ENCODE data around the gene HPS1.

Gene HPS1

DNA sequence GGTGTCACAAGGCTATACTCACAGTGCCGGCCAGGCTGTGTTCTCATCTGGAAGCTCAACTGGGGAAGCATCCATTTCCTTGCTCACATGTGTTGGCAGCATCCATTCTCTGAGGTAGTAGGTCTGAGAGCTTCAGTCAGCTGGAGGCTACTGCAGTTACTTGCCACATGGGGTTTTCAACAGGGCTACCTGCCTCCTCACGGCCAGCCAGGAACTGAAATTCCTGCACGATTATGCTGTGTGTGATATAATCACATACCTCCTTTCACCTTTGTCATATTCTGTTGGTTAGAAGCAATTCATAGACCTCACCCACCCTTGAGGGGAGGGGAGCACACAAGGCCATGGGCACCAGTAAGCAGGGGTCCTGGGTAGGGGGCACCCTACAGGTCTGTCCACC lies 69.2 kb downstream of the HPS1 start:
- WGBS (ENCODE audit: extremely low coverage, insufficient coverage, insufficient read length): no CpG with 5 or more reads among the region's 3 CpGs
- no peak overlapping the region for H2BK12ac ChIP-seq (ENCODE audit: low read length)
- H4K12ac ChIP-seq (ENCODE audit: low read depth, low read length): no peak overlapping the region
- no peak overlapping the region for H3K14ac ChIP-seq (ENCODE audit: low read length)
- no peak overlapping the region for H2BK5ac ChIP-seq (ENCODE audit: low read depth, low read length, poor library complexity)
- H4K91ac ChIP-seq (ENCODE audit: low read depth, low read length): no peak overlapping the region
- no peaks in the 10 kb centered on the region for H3K36me3 ChIP-seq (ENCODE audit: control insufficient read depth in 1 of 2, insufficient read depth in 2 of 2, low read length in 2 of 2)
- no peak overlapping the region for H3K18ac ChIP-seq (ENCODE audit: low read length)
- H3K4me3 ChIP-seq (ENCODE audit: low read depth, low read length): no peak overlapping the region
- H3K79me2 ChIP-seq (ENCODE audit: control insufficient read depth, insufficient read depth, low read length, poor library complexity): no peaks in the 10 kb centered on the region
- H2BK120ac ChIP-seq (ENCODE audit: insufficient read depth, low read length, poor library complexity): no peak overlapping the region
- no peak overlapping the region for H3K4me2 ChIP-seq (ENCODE audit: low read length)
- DNase-seq: peak; percentile 52 to 75
- H3K4ac ChIP-seq (ENCODE audit: low read depth, low read length): no peak overlapping the region
- H3K9me3 ChIP-seq (ENCODE audit: insufficient read depth, low read depth, low read length): peaks cover 4% of the 10 kb centered on the region
- H3K27ac ChIP-seq (ENCODE audit: low read depth, low read length): no peak overlapping the region
- H3K9ac ChIP-seq (ENCODE audit: low read length): no peak overlapping the region
- peaks cover 28 to 32% of the 10 kb centered on the region in 2 experiments for H3K4me1 ChIP-seq (ENCODE audit: control insufficient read depth in 1 of 2, insufficient read depth in 2 of 2, low read length in 2 of 2)
- no peak overlapping the region for H2AK5ac ChIP-seq (ENCODE audit: low read length)
- H3K79me1 ChIP-seq (ENCODE audit: low read length): peaks cover 4% of the 10 kb centered on the region
- H3K27me3 ChIP-seq (ENCODE audit: insufficient read depth, low read length): no peaks in the 10 kb centered on the region
- no peak overlapping the region for H3K23ac ChIP-seq (ENCODE audit: low read length)
- no peak overlapping the region for H4K8ac ChIP-seq (ENCODE audit: low read depth, low read length)
- no peak overlapping the region for H2AFZ ChIP-seq (ENCODE audit: insufficient read depth, low read length, poor library complexity)

DNA sequence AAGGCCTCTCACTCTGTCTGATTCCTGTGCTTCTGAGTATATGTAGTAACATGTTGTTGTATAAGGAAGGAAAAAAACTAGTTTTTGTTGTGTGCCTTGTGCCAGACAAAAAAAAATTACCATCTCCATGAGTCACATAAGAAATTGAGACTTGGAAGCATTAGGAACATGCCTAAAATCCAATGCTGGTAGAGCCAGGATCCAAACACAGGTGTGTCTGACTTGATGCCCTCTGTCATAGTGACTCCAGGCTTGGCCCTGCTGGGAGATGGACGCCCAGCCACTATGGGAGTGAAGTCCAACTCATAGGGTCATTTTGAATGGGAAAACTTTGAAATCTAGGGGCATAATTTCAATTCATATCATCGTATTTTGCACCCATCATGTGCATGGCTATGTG lies 69.7 kb downstream of the HPS1 start:
- WGBS (ENCODE audit: extremely low coverage, insufficient coverage, insufficient read length): no CpG with 5 or more reads among the region's 2 CpGs
- DNase-seq: peak; percentile 66 to 73
- Histone ChIP-seq H3K4me2 (ENCODE audit: low read length) (no peak overlapping the region), H2BK120ac (ENCODE audit: insufficient read depth, low read length, poor library complexity) (no peak overlapping the region), H3K27me3 (ENCODE audit: insufficient read depth, low read length) (no peaks in the 10 kb centered on the region), H3K4me3 (ENCODE audit: low read depth, low read length) (no peak overlapping the region), H2BK5ac (ENCODE audit: low read depth, low read length, poor library complexity) (no peak overlapping the region), H2AFZ (ENCODE audit: insufficient read depth, low read length, poor library complexity) (no peak overlapping the region), H3K4ac (ENCODE audit: low read depth, low read length) (no peak overlapping the region), H3K18ac (ENCODE audit: low read length) (no peak overlapping the region), H2AK5ac (ENCODE audit: low read length) (no peak overlapping the region), H4K12ac (ENCODE audit: low read depth, low read length) (no peak overlapping the region), H3K27ac (ENCODE audit: low read depth, low read length) (no peak overlapping the region), H3K9me3 (ENCODE audit: insufficient read depth, low read depth, low read length) (peaks cover 4% of the 10 kb centered on the region), H4K8ac (ENCODE audit: low read depth, low read length) (no peak overlapping the region), H3K79me1 (ENCODE audit: low read length) (peaks cover 4% of the 10 kb centered on the region), H3K36me3 (ENCODE audit: control insufficient read depth in 1 of 2, insufficient read depth in 2 of 2, low read length in 2 of 2) (no peaks in the 10 kb centered on the region), H3K9ac (ENCODE audit: low read length) (no peak overlapping the region), H3K14ac (ENCODE audit: low read length) (no peak overlapping the region), H3K79me2 (ENCODE audit: control insufficient read depth, insufficient read depth, low read length, poor library complexity) (no peaks in the 10 kb centered on the region), H3K4me1 (ENCODE audit: control insufficient read depth in 1 of 2, insufficient read depth in 2 of 2, low read length in 2 of 2) (peaks cover 28 to 32% of the 10 kb centered on the region in 2 experiments), H3K23ac (ENCODE audit: low read length) (no peak overlapping the region), H2BK12ac (ENCODE audit: low read length) (no peak overlapping the region), H4K91ac (ENCODE audit: low read depth, low read length) (no peak overlapping the region)

DNA sequence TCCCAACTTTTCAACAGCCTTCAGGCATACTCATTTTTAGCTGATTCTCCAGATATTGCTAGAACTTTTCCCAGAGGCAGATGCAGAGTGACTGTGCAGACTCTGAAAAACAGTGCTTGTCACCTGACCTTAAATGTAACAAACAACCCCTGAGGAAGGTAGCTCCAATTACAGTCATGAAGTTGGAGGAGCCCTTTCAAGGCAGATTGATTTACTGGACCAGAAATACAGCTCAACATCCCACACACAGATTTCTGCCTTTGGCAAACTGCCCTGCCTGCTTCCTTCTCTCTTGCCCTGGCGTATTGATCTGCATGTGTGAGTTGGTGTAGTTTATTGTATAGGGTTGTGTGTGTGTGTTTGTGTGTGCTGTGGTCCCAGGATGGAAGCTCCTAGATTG lies 70.2 kb downstream of the HPS1 start:
- Histone ChIP-seq H4K8ac (ENCODE audit: low read depth, low read length) (no peak overlapping the region), H2BK12ac (ENCODE audit: low read length) (no peak overlapping the region), H3K4me3 (ENCODE audit: low read depth, low read length) (no peak overlapping the region), H2BK5ac (ENCODE audit: low read depth, low read length, poor library complexity) (no peak overlapping the region), H3K79me1 (ENCODE audit: low read length) (peaks cover 4% of the 10 kb centered on the region), H3K27ac (ENCODE audit: low read depth, low read length) (no peak overlapping the region), H2AFZ (ENCODE audit: insufficient read depth, low read length, poor library complexity) (no peak overlapping the region), H3K14ac (ENCODE audit: low read length) (no peak overlapping the region), H3K36me3 (ENCODE audit: control insufficient read depth in 1 of 2, insufficient read depth in 2 of 2, low read length in 2 of 2) (no peaks in the 10 kb centered on the region), H4K91ac (ENCODE audit: low read depth, low read length) (no peak overlapping the region), H3K4ac (ENCODE audit: low read depth, low read length) (no peak overlapping the region), H3K79me2 (ENCODE audit: control insufficient read depth, insufficient read depth, low read length, poor library complexity) (no peaks in the 10 kb centered on the region), H3K23ac (ENCODE audit: low read length) (no peak overlapping the region), H3K9me3 (ENCODE audit: insufficient read depth, low read depth, low read length) (peaks cover 4% of the 10 kb centered on the region), H3K4me2 (ENCODE audit: low read length) (no peak overlapping the region), H2AK5ac (ENCODE audit: low read length) (no peak overlapping the region), H3K4me1 (ENCODE audit: control insufficient read depth in 1 of 2, insufficient read depth in 2 of 2, low read length in 2 of 2) (peaks cover 28 to 32% of the 10 kb centered on the region in 2 experiments), H3K27me3 (ENCODE audit: insufficient read depth, low read length) (no peaks in the 10 kb centered on the region), H3K9ac (ENCODE audit: low read length) (no peak overlapping the region), H3K18ac (ENCODE audit: low read length) (no peak overlapping the region), H4K12ac (ENCODE audit: low read depth, low read length) (no peak overlapping the region), H2BK120ac (ENCODE audit: insufficient read depth, low read length, poor library complexity) (no peak overlapping the region)
- WGBS (ENCODE audit: extremely low coverage, insufficient coverage, insufficient read length): no CpG with 5 or more reads among the region's 1 CpG
- DNase-seq: no peak

DNA sequence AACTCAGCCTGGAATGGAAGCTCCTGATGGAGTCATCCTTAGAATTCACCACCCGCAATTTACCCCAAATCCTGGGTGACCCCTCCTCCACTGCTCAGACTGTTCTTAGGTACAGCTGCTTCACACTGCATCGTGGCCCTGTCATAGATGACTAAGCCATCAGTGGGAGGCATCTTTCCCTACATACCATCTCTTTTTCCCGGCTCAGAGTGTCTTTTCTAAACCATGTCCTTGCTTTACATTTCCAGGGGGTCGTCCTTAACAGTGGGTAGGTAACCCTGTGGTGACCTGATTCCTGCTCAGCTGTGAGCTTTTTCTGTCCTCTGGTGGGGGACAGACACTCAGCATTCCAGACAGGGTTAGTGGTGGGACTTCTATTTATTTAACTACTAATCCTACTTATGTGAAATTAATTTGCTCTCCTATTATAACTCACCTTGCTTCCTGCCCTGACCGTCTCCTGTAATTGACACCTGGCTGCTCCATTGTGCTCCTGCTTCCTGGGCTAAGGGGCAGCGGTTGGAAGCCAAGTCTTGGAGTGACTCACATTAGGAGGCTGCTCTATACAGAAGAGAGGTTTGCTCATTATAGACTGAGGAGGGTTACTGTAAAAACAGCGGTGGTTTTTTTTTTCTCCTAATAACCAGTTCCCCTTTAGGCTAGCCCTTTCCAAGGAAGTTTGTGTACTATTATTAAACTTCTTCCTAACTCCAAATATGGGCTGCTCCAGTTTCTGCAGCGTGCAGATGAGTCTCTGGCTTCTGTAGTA lies 72.3 kb downstream of the HPS1 start:
- Histone ChIP-seq H3K14ac (ENCODE audit: low read length) (no peak overlapping the region), H2BK120ac (ENCODE audit: insufficient read depth, low read length, poor library complexity) (no peak overlapping the region), H4K91ac (ENCODE audit: low read depth, low read length) (no peak overlapping the region), H4K8ac (ENCODE audit: low read depth, low read length) (no peak overlapping the region), H3K4me3 (ENCODE audit: low read depth, low read length) (no peak overlapping the region), H3K9ac (ENCODE audit: low read length) (no peak overlapping the region), H3K79me2 (ENCODE audit: control insufficient read depth, insufficient read depth, low read length, poor library complexity) (no peaks in the 10 kb centered on the region), H2AFZ (ENCODE audit: insufficient read depth, low read length, poor library complexity) (no peak overlapping the region), H3K18ac (ENCODE audit: low read length) (no peak overlapping the region), H3K27ac (ENCODE audit: low read depth, low read length) (peak overlapping the region; percentile 15), H2BK5ac (ENCODE audit: low read depth, low read length, poor library complexity) (no peak overlapping the region), H3K36me3 (ENCODE audit: control insufficient read depth in 1 of 2, insufficient read depth in 2 of 2, low read length in 2 of 2) (no peaks in the 10 kb centered on the region), H3K79me1 (ENCODE audit: low read length) (peaks cover 4% of the 10 kb centered on the region), H3K23ac (ENCODE audit: low read length) (no peak overlapping the region), H2AK5ac (ENCODE audit: low read length) (no peak overlapping the region), H3K4me1 (ENCODE audit: control insufficient read depth in 1 of 2, insufficient read depth in 2 of 2, low read length in 2 of 2) (peaks cover 24 to 26% of the 10 kb centered on the region in 2 experiments), H3K9me3 (ENCODE audit: insufficient read depth, low read depth, low read length) (peaks cover 5% of the 10 kb centered on the region), H2BK12ac (ENCODE audit: low read length) (no peak overlapping the region), H3K27me3 (ENCODE audit: insufficient read depth, low read length) (no peaks in the 10 kb centered on the region), H3K4ac (ENCODE audit: low read depth, low read length) (no peak overlapping the region), H3K4me2 (ENCODE audit: low read length) (peak overlapping the region; percentile 28), H4K12ac (ENCODE audit: low read depth, low read length) (no peak overlapping the region)
- WGBS (ENCODE audit: extremely low coverage, insufficient coverage, insufficient read length): no CpG with 5 or more reads among the region's 8 CpGs
- DNase-seq: peak; percentile 9 to 18

Data from trophoblast cell (in vitro differentiated cells and primary cell).